ENCODE data around the gene PFN4.

- no peak for TF ChIP-seq CTCF (IDR thresholded peaks at IDR 0.05; ENCODE audit: low read length)
- no peak for TF ChIP-seq EZH2phosphoT487 (IDR thresholded peaks at IDR 0.05; ENCODE audit: low read length)
These were observed 45.9 kb upstream of the PFN4 start for GRCh38 chr2:24169023-24169422.

Data from MM.1S (cell line).